ENCODE data around the gene RUFY2. TPM values are rescaled to one million over a fixed set of nuclear protein-coding genes. Genes with fewer than 3 reads are reported as not detected.
A peak's percentile ranks its signal among the peaks of the same experiment; 100 is the strongest.

RUFY2 gene
- total RNA-seq, 1 experiment from 2014 or later: 30.5 TPM

DNA sequence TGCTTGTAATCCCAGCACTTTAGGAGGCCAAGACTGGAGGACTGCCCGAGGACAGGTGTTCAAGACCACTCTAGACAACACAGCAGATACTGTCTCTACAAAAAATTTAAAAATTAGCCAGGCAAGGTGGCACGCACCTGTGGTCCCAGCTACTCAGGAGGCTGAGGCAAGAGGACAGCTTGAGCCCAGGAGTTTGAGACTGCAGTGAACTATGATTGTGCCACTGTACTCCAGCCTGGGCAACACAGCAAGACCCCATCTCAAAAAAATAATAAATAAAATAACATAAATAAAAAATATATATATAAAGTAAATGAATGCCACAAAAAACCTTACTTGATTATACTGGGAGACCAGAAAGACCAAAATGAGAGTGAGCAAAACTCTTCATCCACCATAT, 53.5 kb downstream of the RUFY2 start:
- CTCF ChIA-PET: no interaction called here
- BruUV-seq (replicated peaks): no TSS peak
- Histone ChIP-seq H3K27ac (no peak overlapping the region), H4K20me1 (ENCODE audit: insufficient read depth) (no peaks in the 10 kb centered on the region), H3F3A (ENCODE audit: insufficient read depth, low read depth) (peaks cover 8% of the 10 kb centered on the region; the same call in 1 of the 2 replicates), H3K9me3 (ENCODE audit: insufficient read depth, low read depth) (no peaks in the 10 kb centered on the region), H3K79me2 (ENCODE audit: low read depth) (no peaks in the 10 kb centered on the region), H3K9me2 (ENCODE audit: insufficient read depth) (no peaks in the 10 kb centered on the region), H3K4me2 (no peak overlapping the region), H3K27me3 (ENCODE audit: insufficient read depth, low read depth) (no peaks in the 10 kb centered on the region), H3K4me3 (no peak overlapping the region), H3K4me1 (replicated peaks; ENCODE audit: insufficient read depth) (no peaks in the 10 kb centered on the region), H3K36me3 (ENCODE audit: low read depth) (peaks cover 13% of the 10 kb centered on the region), H2AFZ (no peak overlapping the region)
- POLR2A ChIA-PET (ENCODE audit: unreplicated experiment): interaction anchor here (0.6 kb wide), 1 partner anchor 427 kb away, joined by 3 read pairs; no protein-coding TSS in a partner anchor
- intact Hi-C loops (cut with micrococcal nuclease; ENCODE audit: unreplicated experiment): no loop called here
- TF ChIP-seq, protein P1, sequence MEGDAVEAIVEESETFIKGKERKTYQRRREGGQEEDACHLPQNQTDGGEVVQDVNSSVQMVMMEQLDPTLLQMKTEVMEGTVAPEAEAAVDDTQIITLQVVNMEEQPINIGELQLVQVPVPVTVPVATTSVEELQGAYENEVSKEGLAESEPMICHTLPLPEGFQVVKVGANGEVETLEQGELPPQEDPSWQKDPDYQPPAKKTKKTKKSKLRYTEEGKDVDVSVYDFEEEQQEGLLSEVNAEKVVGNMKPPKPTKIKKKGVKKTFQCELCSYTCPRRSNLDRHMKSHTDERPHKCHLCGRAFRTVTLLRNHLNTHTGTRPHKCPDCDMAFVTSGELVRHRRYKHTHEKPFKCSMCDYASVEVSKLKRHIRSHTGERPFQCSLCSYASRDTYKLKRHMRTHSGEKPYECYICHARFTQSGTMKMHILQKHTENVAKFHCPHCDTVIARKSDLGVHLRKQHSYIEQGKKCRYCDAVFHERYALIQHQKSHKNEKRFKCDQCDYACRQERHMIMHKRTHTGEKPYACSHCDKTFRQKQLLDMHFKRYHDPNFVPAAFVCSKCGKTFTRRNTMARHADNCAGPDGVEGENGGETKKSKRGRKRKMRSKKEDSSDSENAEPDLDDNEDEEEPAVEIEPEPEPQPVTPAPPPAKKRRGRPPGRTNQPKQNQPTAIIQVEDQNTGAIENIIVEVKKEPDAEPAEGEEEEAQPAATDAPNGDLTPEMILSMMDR (conservative IDR thresholded peaks at IDR 0.05): no peak
- no peak for TF ChIP-seq EZH2 (IDR thresholded peaks at IDR 0.05; ENCODE audit: low read depth)
- DNase-seq: no peak

DNA sequence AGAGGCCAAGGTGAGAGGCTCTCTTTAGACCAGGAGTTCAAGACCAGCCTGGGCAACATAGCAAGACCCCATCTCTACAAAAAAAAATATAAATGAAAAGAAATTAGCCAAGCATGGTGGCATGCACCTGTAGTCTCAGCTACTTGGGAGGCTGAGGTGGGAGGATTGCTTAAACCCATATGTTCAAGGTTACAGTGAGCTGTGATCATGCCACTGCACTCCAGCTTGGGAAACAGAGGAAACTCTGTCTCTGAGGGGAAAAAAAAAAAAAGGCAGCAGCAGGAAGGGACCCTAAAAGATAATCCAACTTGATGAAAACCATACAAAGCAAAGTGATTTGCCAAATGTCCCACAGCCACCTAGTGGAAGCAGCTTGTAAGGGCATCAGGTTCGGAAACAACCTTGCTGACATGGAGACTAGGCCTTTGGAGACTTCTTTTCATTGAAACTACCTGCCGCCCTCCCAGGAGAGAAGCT, 58.8 kb downstream of the RUFY2 start:
- Histone ChIP-seq H3K27me3 (ENCODE audit: insufficient read depth, low read depth) (no peaks in the 10 kb centered on the region), H4K20me1 (ENCODE audit: insufficient read depth) (peaks cover 16% of the 10 kb centered on the region), H3K4me1 (replicated peaks; ENCODE audit: insufficient read depth) (no peaks in the 10 kb centered on the region), H3K36me3 (ENCODE audit: low read depth) (peaks cover 31% of the 10 kb centered on the region), H3K4me3 (no peak overlapping the region), H3K79me2 (ENCODE audit: low read depth) (no peaks in the 10 kb centered on the region), H3F3A (ENCODE audit: insufficient read depth, low read depth) (peaks cover 59% of the 10 kb centered on the region), H3K9me2 (ENCODE audit: insufficient read depth) (no peaks in the 10 kb centered on the region), H2AFZ (no peak overlapping the region), H3K9me3 (ENCODE audit: insufficient read depth, low read depth) (no peaks in the 10 kb centered on the region), H3K4me2 (no peak overlapping the region), H3K27ac (no peak overlapping the region)
- no TSS peak for BruUV-seq (replicated peaks)
- CTCF ChIA-PET: interaction anchor here (0.6 to 1.2 kb wide), 8 partner anchors 15 to 609 kb away, joined by 3 to 11 read pairs (median 6); no protein-coding TSS in a partner anchor
- TF ChIP-seq, protein P1 (conservative IDR thresholded peaks at IDR 0.05): peak; percentile 88
- TF ChIP-seq EZH2 (IDR thresholded peaks at IDR 0.05; ENCODE audit: low read depth): no peak
- intact Hi-C loops (cut with micrococcal nuclease; ENCODE audit: unreplicated experiment): loop anchor here (2.0 kb wide), 2 partner anchors 136 to 560 kb away; no protein-coding TSS in a partner anchor
- DNase-seq: peak in 1 of 2 experiments; percentile 38
- POLR2A ChIA-PET (ENCODE audit: unreplicated experiment): no interaction called here

DNA sequence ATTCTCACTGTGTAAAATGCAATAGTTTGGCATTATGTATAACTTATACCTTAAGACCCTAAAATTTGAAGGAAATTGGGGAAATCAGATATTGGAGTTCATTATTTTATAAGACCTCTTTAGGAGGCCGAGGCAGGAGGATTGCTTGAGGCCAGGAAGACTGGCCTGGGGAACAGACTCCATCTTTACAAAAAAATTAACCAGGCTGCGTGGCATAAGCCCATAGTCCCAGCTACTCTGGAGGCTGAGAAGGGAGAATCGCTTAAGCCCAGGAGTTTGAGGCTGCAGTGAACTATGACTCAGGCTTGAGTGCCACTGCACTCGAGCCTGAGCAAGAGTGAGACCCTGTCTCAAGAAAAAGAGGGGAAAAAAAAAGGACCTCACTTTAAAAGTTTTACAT, 60.3 kb downstream of the RUFY2 start:
- DNase-seq: no peak
- Histone ChIP-seq H3K79me2 (ENCODE audit: low read depth) (peaks cover 7% of the 10 kb centered on the region), H3K4me1 (replicated peaks; ENCODE audit: insufficient read depth) (no peaks in the 10 kb centered on the region), H3K27ac (no peak overlapping the region), H3K4me3 (no peak overlapping the region), H3K27me3 (ENCODE audit: insufficient read depth, low read depth) (no peaks in the 10 kb centered on the region), H3K36me3 (ENCODE audit: low read depth) (peaks cover 39% of the 10 kb centered on the region), H3K4me2 (no peak overlapping the region), H3K9me2 (ENCODE audit: insufficient read depth) (no peaks in the 10 kb centered on the region), H3F3A (ENCODE audit: insufficient read depth, low read depth) (peaks cover 74% of the 10 kb centered on the region), H4K20me1 (ENCODE audit: insufficient read depth) (peaks cover 31% of the 10 kb centered on the region), H3K9me3 (ENCODE audit: insufficient read depth, low read depth) (no peaks in the 10 kb centered on the region), H2AFZ (no peak overlapping the region)
- no peak for TF ChIP-seq EZH2 (IDR thresholded peaks at IDR 0.05; ENCODE audit: low read depth)
- TF ChIP-seq, protein P1 (conservative IDR thresholded peaks at IDR 0.05): no peak
- ChIA-PET CTCF (interaction anchor here (0.6 kb wide), 2 partner anchors 332 to 481 kb away, joined by 4 to 5 read pairs; partner anchors contain the start of gene STOX1), POLR2A (ENCODE audit: unreplicated experiment) (interaction anchor here (0.6 to 0.7 kb wide), 2 partner anchors 159 to 972 kb away, joined by 3 to 5 read pairs; no protein-coding TSS in a partner anchor)
- intact Hi-C loops (cut with micrococcal nuclease; ENCODE audit: unreplicated experiment): no loop called here
- no TSS peak for BruUV-seq (replicated peaks)

Data from PC-9 (cell line).